HG03354 (cell line): ENCODE data around the gene SPAG8.

Experiments
- ATAC-seq: cut with Tn5 transposase; IDR thresholded peaks from one replicate; pipeline ENCODE4 v1.9.1; 2021; ENCODE audit warnings: mild to moderate bottlenecking; ENCODE audit not compliant: unreplicated experiment, poor library complexity, severe bottlenecking

Gene SPAG8

GRCh38 chr9:35814106-35814840 lies 2.2 kb upstream of the SPAG8 start:
- peak; percentile 37 for ATAC-seq

GRCh38 chr9:35813434-35814105 lies 1.5 kb upstream of the SPAG8 start:
- ATAC-seq = no peak

- ATAC-seq = no peak
These were observed 559 bp downstream of the SPAG8 start for GRCh38 chr9:35811381-35812024.

GRCh38 chr9:35810122-35810521 lies 1.9 kb downstream of the SPAG8 start:
- ATAC-seq = no peak

GRCh38 chr9:35808433-35808832 lies 3.6 kb downstream of the SPAG8 start:
- ATAC-seq = no peak

- ATAC-seq = no peak
These were observed 6.0 kb downstream of the SPAG8 start for GRCh38 chr9:35806101-35806500.

GRCh38 chr9:35801328-35802128 lies 10.5 kb downstream of the SPAG8 start:
- no peak for ATAC-seq

GRCh38 chr9:35800530-35800929 lies 11.5 kb downstream of the SPAG8 start:
- ATAC-seq = no peak

GRCh38 chr9:35798658-35799374 lies 13.2 kb downstream of the SPAG8 start:
- ATAC-seq = peak; percentile 52

- ATAC-seq = no peak
These were observed 14.6 kb downstream of the SPAG8 start for GRCh38 chr9:35797311-35798109.

- ATAC-seq = no peak
These were observed 16.4 kb downstream of the SPAG8 start for GRCh38 chr9:35795695-35796094.

- no peak for ATAC-seq
These were observed 18.6 kb downstream of the SPAG8 start for GRCh38 chr9:35793461-35793860.

- no peak for ATAC-seq
These were observed 19.2 kb downstream of the SPAG8 start for GRCh38 chr9:35792826-35793225.

- no peak for ATAC-seq
These were observed 19.8 kb downstream of the SPAG8 start for GRCh38 chr9:35792024-35792813.

GRCh38 chr9:35791297-35791921 lies 20.7 kb downstream of the SPAG8 start, which contains the start of gene NPR2:
TSS of gene NPR2 (plus strand) at chr9:35791591. CDS start at chr9:35792409, 818 bp downstream.
- no peak for ATAC-seq

- ATAC-seq = no peak
These were observed 21.4 kb downstream of the SPAG8 start for GRCh38 chr9:35790385-35791296.

GRCh38 chr9:35790025-35790384 lies 22.1 kb downstream of the SPAG8 start:
- ATAC-seq = no peak
